Measurements from ENCODE around the gene KANK3.
"Not testable (repeated sequence)": the region's sequence is repeated elsewhere in the genome, so short reads cannot be mapped to it uniquely, and the experiment has no call there.

KANK3 gene

GRCh38 chr19:8316351-8317125, 26.5 kb downstream of the KANK3 start:
- FAIRE-seq = no peak
- DNase-seq (ENCODE audit: insufficient read length, low spot score) = no peak
- TF ChIP-seq CTCF (IDR thresholded peaks at IDR 0.05; ENCODE audit: insufficient read depth, missing control alignments) = no peak

GRCh38 chr19:8314981-8315640, 28.0 kb downstream of the KANK3 start:
- not testable (repeated sequence) for FAIRE-seq; DNase-seq (ENCODE audit: insufficient read length, low spot score)

GRCh38 chr19:8311461-8312260, 31.4 kb downstream of the KANK3 start:
- no peak for TF ChIP-seq CTCF (IDR thresholded peaks at IDR 0.05; ENCODE audit: insufficient read depth, missing control alignments)
- no peak for DNase-seq (ENCODE audit: insufficient read length, low spot score)
- no peak for FAIRE-seq

GRCh38 chr19:8310342-8311055, 32.6 kb downstream of the KANK3 start:
- FAIRE-seq = no peak
- no peak for TF ChIP-seq CTCF (IDR thresholded peaks at IDR 0.05; ENCODE audit: insufficient read depth, missing control alignments)
- no peak for DNase-seq (ENCODE audit: insufficient read length, low spot score)

- FAIRE-seq (no peak), DNase-seq (ENCODE audit: insufficient read length, low spot score) (no peak)
- TF ChIP-seq CTCF (IDR thresholded peaks at IDR 0.05; ENCODE audit: insufficient read depth, missing control alignments) = no peak
Observed at GRCh38 chr19:8308891-8309291, 34.2 kb downstream of the KANK3 start.

GRCh38 chr19:8307965-8308866, 34.8 kb downstream of the KANK3 start, which contains the start of gene CD320:
Gene CD320, minus strand, starts transcription at chr19:8308358. Its CDS starts 68 bp downstream, at chr19:8308290.
- TF ChIP-seq CTCF (IDR thresholded peaks at IDR 0.05; ENCODE audit: insufficient read depth, missing control alignments) = no peak
- no peak for FAIRE-seq
- peak; percentile 96 for DNase-seq (ENCODE audit: insufficient read length, low spot score)

Measured in D721Med (cell line).